ENCODE results near the gene P2RX3.
"Not testable (repeated sequence)": the region's sequence is repeated elsewhere in the genome, so short reads cannot be mapped to it uniquely, and the experiment has no call there.

The P2RX3 gene

DNA sequence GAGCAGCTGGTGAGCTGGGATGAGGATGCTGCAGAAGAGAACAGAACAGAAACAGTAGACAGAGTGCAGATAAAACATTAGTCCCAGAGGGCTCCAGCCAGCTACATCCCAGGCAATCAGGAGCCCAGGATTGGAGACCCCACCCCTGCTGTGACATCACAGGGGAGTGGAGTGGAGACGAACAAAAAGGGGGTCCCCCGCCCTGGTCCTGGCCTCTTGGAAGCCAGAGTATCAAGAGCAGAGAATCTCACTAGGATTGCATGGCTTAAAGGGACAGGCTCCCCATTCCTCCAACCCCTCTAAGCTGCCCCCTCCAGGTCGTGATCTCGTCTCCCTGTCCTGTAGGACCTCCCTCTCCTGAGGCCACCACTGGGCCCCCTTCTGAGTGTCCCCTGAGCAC, at the start of gene P2RX3:
P2RX3 (plus strand) TSS at position 211 of the 400 bp plus-strand sequence. CDS start 199 bp downstream, outside the sequence.
- no peak for DNase-seq

DNA sequence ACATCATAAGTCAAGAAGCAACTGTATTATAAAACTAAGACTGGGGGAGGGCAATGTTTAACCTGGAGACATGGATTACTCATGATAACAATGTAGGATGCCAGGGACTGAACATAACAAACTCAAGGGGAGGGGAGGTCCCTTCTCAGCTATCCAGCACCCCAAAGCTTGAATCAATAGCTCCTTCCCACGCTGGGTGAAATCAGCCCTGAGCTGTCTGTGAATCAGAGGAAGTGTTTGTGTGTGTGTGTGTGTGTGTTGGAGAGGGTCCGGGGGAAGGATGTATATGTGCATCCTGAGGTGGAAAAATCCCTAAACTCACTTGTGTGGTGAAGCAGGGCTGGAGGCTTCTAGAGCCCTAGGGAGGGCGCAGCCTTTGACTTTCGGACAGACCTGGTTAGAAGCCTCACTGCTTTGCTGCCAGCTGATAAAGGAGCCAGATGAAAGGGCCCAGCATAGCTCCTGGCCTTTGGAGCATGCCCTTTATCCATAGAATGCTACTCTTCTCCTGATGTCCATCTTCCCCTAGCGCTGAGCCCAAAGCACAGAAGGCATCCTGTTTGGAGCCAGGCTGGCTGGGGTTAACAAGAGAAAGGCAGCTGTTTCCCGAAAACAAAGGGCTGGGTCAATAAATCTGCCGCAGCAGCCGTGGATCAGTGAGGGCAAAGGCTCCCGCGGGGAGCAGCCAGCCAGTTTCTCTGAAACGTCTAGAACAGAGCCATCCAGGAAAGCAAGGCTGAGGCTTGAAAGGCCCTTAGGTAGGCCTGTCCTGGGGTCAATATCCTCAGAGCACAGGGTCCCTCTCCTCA, 49.2 kb upstream of the P2RX3 start:
- DNase-seq: peak; percentile 77

DNA sequence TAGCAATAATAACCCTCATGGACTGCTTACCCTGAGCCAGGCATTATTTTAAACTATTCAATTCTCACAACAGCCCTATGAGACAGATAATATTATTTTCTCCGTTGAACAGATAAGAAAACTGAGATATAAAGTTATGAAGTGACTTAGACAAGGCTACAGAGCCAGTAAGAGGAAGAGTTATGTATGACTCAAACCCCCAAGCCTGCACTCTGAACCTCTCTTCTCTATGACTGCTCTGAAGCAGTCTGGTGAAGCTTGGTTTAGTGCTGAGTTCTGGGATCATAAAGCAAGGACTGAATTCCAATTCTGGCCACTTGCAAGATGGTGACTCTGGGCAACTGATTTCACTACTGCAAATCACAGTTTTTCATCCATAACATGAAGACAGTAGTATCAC, 47.9 kb upstream of the P2RX3 start:
- peak; percentile 60 for DNase-seq

DNA sequence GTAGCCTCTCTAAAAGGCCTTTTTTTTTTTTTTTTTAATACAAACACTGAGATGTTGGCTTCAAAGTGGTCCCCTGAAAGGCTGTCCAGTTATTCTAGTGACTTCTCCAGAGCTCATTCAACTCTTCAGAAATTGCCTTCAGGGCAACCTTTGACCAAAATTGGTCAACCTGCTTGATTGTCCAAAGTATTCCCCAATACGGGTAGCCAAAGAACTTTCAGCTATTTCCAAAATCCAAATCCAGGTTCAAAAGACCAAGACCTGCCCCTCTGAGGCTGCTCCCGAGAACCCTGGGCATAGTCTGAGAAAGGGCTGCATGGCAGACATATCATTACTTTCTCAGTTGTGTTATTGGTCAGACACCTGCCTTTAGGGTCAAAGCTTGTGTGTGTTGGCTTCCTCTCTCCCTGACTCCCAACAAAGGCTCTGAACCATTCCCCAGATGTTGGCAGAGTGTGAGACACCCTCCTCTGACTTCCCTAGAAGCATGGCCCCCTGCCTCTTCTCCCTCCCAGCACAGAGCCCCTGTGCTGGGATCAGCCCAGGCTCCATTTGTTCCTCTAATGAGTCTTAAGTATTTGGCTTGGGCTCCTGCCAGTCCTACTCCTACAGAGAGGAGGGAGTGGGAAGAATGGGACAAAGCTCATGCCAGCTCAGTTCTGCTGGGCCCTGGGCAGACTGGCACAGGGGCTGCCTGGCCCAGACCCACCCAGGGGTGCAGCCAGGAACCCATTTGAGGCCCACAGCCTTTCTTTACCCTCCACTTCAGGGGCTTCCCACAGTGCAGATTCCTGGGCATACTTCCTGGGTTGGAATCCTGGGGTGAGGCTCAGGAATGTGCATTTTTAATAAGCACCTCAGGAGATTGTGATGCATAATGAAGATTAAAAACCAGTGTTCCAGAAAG, 43.7 kb upstream of the P2RX3 start:
- peak; percentile 56 for DNase-seq

DNA sequence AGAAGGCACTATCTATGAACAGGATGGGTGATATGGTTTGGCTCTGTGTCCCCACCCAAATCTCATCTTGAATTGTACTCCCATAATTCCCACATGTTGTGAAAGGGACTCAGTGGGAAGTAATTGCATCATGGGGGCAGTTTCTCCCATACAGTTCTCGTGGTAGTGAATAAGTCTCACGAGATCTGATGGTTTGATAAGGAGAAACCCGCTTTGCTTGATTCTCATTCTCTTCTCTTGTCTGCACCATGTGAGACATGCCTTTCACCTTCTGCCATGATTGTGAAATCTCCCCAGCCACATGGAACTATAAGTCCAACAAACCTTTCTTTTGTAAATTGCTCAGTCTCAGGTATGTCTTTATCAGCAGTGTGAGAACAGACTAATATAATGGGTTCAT, 41.9 kb upstream of the P2RX3 start:
- not testable (repeated sequence) for DNase-seq

DNA sequence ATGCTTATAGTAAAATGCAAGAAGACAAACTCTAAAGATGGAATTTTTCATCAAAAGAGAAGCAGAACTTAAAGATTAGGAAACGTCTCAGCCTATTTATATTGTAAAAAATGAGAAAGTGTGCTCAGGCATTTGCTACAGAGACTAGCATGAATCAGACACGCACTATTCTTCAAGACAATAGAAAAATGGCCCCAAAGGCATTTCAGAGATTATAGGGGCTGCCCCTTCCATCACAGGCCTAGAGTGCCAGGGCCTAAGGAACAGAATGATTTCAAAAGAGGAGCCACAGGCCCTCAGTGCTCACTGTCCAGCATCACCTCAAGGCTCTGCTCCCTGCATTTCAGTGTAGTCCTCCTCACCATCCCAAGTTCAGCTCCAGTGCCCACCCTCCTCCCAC, 40.9 kb upstream of the P2RX3 start:
- no peak for DNase-seq

DNA sequence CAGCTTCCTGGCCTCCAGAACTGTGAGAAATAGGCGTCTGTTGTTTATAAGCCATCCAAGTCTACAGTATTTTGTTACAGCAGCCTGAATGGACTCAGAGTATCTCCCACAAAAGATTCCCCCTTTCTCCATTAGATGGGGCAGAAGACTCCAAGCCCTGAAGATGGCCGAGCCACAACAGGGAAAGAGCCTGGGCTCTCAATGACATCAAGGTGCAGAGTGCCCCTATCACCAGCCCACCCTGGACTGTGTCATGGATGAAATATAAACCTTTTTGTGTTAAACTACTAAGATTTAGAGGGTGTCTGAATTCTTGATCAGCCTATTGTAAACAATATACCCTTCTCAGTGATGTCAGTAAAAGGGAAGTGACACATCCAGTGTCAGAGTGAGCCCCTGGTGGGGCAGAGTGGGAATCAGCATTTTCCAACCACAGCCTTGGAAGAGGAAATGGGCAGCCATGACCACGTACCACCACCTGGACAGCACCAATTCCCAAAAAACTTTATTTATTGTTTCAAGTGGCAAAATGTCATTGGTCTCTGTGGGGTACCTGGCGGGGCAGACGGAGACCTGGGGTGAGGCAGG, 38.9 kb upstream of the P2RX3 start:
- DNase-seq: no peak

DNA sequence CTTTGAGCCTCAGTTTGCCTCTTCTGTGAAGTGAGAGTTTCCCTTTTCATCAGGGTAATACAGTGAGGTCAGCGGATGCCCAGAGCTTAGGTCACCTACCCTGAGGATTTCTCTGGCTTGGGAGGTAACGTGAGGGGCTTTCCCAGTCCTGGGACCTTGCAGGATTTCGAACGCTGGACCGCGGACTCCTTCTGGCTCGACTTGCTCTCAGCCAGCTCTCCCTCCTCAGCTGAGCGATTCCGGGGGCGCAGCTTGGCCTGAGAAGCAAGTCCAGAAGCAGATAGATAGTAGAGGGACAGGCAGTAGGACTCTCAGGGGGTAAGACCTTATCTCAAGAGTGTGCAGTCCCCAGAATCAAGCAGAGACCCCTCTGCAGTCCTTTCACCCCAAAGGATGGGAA, 37.4 kb upstream of the P2RX3 start:
- no peak for DNase-seq

DNA sequence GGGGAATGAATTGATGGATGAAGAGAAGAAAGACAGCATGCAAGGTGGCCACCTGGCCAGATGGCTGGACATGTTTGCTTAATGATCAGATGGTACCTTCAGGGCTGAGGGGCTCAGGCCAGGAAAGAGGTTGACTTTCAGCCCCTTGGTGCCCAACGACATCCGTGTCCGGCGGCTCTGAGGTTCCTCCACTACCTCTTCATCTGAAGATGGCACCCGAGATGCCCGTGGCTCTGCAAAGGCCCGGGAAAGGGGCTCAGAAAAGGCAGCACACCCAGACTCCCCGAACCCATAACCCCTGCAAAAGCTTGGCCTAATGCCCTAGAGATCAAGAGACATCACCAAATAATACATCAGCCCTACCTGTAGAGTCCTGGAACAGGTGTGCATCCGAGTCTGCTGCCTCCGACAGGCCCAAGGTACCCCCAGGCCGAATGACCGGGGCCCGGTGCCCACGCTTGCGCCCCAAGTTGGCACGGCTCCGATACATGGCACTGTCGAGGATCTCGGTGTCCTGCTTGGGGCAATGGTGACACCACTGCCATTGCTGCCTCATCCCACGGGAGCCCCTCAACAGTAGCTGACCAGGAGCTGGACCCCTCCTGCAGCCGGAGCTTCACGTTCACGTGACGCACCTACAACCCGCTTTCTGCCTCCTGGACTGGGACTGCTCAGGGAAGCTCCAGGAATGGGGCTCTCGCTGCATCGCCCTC, 36.3 kb upstream of the P2RX3 start:
- DNase-seq: no peak

DNA sequence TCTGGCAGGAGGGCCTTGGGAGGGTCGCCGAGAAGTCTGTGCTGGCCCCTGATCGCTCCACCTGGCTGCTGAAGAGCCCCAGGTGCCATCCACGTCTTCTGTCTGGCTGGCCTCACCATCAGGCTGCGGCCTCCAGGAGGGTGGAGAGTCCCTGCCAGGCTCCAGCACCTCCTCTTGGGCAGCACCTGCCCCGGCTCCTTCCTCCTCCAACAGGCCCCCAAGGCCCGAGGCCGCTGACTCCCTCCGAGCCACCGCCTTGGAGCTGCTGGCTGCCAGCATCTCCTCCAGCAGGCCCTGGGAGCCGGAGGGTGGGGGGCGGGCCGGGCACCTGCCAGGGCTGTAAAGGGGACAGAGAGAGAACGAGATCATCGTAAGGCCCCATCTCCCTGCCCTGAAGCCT, 35.7 kb upstream of the P2RX3 start:
- DNase-seq: no peak

DNA sequence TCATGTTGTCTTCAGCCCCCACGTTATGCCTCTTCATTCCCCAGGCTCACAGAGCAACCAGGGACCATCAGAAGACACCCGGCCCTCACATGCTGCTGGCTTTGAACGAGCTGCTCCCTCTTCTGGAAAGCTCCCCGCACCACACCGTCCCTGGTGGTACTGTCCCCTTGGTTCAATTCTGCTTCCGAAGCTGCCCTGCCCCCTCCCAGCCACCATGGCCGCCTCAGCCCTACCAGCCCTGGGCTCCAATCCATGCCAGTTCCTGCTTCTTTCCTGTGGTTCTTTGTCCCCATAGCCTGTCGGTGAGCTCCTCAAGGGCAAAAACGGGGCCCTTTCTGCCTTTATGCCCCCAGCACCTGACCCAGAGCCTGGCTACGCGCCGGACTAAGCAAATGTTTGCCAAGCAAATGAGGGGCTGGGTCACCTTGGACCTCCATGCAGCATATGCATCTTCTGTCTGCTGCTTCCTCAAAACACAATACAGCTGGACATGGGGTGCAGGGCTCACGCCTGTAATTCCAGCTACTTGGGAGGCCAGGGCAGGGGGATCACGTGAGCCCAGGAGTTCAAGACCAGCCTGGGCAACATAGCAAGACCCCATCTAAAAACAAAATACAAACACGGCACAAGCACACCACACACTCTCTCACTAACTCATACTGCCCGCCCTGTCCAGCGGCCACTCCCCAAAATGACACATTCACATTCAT, 34.7 kb upstream of the P2RX3 start:
- DNase-seq: no peak

DNA sequence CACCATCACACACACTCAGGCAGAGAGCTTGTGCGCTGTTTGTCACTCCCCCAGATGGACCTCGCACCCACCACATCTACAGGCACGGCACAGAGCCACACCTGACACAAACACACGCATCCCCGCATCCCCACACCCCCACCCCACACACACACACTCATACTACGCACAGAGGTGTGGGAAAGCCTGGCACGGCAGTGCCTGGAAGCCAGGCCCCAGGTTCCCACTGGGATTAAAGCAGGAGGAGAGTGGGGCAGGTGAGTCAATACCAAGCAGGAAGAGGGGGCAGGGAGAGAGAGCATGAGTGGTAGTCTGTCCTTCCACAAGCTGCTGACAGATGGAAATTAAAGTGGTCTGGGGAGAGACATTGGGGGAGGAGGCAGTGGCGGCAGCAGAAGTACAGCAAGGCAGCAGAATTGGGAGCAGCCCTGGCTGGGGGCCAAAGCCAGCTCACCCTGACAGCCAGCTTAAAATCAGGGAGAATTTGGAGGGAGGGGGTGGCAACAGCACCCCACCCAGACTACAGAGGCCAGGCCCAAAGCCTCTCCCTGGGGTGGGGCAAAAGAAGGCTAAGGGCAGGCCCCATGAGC, 34.1 kb upstream of the P2RX3 start:
- no peak for DNase-seq

DNA sequence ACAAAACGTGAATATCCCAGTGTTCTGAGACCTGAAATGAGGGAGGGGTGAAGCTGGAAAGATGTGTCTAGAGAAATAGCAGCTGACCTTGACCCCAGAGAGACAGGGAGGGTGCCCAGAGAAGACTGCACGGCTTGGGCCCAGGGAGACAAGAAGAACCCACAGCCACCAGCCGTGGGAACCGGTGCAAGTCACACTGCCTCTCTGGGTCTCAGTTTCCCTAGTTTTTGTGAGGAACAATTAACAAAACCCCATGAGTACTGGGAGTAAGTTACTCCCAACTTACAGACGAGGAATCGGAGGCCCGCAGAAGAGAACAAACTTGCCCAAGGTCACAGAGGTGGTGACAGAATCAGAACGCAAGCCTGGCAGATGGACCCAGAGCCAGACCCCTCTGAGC, 32.6 kb upstream of the P2RX3 start:
- DNase-seq: no peak

DNA sequence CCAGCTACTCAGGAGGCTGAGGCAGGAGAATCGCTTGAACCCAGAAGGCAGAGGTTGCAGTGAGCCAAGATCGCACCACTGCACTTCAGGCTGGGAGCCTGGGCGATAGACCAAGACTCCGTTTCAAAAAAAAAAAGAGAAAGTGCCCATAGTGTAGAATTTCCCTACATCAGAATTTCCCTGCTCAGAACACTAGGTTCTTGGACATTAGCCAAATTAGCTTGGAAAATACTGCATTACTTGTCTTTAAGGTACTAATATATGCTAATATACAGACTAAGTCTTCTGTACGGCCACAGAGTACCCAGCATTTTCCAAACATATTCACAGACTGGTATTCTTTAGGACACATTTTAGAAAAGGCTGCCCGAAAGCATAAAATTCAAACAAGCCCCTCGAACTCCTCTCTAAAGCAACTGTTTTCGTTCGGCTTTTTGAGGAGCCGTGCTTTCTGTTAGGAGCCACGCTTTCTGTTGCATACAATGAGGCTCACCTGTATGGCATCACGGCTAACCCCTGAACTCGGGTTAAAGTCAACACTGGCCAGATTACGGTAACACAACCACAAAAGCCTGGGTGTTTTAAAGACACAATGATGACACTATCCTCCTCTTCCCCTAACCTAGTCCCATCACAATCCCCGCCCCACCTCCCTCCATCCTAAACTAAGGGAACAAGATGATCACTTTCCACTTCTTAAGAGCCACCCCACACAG, 31.8 kb upstream of the P2RX3 start:
- no peak for DNase-seq

DNA sequence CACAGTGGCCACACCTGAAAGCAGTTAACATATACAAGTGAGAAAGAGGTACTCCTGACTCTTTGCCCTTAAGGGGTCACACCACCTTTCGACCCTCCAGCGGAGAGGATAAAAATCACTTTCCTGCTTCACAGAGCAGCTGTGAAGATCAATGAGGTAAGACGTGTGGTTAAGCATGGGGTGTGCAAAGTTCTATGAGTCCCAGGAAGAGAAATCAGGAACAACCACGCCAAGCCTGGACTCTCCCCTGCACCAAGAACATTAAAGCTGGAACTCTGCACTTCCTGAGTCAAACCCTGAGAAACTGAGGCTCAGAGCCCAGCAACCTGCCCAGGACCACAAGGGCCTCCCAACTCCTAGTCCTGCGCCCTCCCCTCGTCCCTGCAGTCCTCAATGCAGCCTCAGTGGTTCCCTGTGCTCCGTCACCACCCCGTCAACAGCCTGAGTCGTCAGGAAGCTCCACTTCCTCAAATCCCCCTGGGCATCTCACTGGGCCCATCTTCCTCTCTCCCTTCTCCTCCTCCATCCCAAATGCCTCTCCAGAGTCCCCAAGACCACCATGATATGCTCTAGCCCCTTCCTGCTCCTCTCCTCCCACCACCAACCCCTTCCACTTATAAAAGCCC, 31.1 kb upstream of the P2RX3 start:
- DNase-seq: no peak

DNA sequence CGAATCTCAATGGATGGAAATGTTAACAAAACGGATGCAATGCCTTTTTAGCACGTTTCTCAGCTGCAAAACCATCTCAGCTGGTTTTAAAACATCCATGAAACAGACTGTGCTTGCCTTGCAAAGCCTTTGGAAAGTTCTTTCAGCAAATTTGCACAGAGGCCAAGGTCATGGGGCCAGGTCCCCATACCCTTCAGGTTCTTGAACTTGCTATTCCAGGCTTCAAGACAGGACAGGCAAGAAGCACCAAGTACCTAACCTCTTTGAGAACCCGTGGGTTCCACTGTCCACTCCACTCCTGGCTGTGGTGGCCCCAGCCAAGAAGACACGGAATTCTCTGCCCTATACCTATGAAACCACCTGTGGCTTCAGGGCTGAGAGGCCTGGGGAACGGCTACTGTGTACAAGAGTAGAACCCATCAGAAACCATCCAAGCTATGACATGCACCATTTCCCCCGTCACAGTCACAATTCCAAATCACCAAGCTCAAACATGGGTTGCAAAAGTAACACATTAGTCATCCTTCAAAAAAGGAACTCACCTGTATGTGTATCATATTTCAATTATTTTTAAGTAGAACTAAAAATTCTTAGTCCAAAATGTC, 30.4 kb upstream of the P2RX3 start:
- no peak for DNase-seq

DNA sequence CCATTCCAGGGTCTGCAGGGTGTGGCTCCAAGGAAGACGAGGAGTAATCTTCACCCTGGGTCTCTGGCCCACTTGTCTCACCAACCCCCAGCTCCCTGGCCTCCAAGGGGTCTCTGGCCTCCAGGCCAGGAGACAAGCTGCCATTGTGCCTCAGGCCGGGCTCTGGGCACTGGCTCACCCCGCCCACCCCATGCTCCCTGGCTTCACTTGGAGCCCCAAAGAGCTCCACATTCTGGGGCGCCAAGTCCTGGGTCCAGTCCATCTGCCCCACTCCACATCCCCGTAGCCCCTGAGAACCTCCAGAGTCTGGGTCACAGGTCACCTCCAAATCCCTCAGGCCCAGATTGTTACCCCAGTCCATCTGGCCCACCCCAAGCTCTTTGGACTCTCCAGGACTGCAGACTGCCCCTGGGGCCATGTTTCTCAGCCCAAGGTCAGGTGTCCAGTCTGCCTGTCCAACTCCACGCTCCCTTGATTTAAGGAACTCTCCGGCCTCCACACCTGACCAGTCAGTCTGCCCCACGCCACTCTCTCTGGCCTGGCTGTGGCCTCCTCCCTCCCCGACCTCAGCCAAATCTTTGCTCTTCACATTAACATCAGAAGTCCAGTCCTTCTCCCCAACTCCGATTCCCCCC, 29.6 kb upstream of the P2RX3 start:
- no peak for DNase-seq

DNA sequence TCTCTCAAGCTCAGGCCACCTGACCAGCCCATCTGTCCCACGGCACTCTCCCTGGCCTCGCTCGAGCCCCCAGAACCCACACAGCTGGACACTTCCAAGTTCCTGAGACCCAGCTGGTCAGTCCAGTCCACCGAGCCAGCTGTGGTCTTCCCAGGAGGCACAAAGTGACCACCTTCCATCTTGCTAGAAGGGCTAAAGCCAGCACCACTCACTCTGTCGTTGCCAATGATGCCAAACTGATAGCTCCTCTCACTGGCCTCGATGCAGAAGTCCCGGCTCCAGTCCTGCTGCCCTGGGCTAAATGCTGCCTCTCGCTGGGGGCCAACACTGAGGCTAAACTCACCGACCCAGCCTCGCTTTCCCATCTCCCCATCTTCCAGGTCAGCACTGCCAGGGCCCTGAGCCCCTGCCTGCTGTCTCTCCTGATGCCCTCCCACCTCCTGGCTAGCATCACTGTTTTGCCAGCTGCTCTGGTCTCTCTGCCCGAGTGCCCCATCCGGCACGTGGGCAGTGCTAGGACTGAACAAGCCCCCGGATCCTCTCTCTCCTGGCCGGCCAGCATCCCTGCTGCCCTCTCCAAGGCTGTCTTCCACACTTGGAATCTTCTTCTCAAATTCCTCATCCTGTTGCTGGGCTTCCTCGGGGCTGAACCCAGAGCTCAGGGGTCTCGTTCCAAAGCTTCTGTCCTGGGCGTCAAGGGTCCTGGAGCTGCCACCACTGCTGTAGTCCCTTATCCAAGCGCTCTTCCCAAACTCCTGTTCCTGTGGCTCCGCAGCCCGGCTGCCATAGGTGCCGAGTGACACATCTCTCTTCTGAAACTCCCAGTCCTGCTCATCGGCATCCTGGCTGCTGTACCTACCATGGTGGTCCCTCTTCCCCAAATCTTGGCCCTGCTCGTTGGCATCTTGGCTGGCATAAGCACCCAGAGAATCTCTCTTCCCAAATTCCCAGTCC, 28.8 kb upstream of the P2RX3 start:
- DNase-seq: no peak

DNA sequence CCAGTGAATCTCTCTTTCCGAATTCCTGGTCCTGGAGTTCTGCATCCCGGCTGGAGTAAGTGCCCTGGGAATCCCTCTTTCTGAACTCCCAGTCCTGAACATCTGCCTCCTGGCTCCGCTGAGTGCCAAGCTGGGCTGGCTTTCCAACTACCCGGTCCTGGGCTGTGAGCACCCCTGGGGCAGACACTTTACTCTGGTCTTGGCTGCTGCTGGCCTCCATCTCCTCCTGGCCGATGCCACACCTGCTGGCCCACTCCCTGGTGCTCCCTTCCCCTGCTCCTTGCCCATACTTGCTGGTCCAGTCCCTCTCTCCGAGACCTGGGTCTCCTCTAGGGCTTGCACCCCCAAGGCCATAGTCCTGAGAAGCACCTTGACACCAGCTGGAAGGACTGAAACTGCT, 28.1 kb upstream of the P2RX3 start:
- DNase-seq: no peak
